Endothelial cell of umbilical vein (primary cell): Measurements from ENCODE around the gene CLOCK. TPM values are rescaled to one million over a fixed set of nuclear protein-coding genes. Genes with fewer than 3 reads are reported as not detected.

Source experiments
- BruUV-seq: library from RNA; stranded (reverse); fragments of 400-500 nt; replicated peaks from 2 replicates; lab custom pipeline; 2021; lab: Mats Ljungman, UMichigan
- CTCF ChIA-PET: fragments of 300-600, 350-600 bp; sonication (Branson Sonifier 250); formaldehyde crosslinking; loops from one replicate; lab custom pipeline; 2021; ENCODE audit warnings: antibody characterized with exemption, inconsistent platforms; lab: Charles Lee
- POLR2A ChIA-PET: fragments of 300-600, 350-600 bp; sonication (Branson Sonifier 250); formaldehyde crosslinking; loops from one replicate; lab custom pipeline; 2021; ENCODE audit warnings: antibody characterized with exemption, inconsistent platforms; lab: Charles Lee
- DNase-seq: peaks from one replicate; pipeline ENCODE4 v3.0.0-alpha.2; 2011; ENCODE audit warnings: low read depth, low spot score
- FAIRE-seq: peaks from 2 replicates; lab custom pipeline; 2011; peaks lifted over from hg19 to GRCh38; lab: Jason Lieb, UNC
- H2AFZ ChIP-seq: 2 replicates; pipeline ENCODE4 v1.6.0; 2012; ENCODE audit warnings: low read depth, low read length, control low read depth, inconsistent platforms
- H3K27ac ChIP-seq: 2 replicates; pipeline ENCODE4 v1.5.1; 2011; ENCODE audit warnings: low read depth, mild to moderate bottlenecking, control low read depth, low read length, moderate library complexity; ENCODE audit not compliant: insufficient read depth
- H3K27me3 ChIP-seq, 2 experiments: 2 replicates each; pipeline versions ENCODE4 v1.6.0 to v1.6.1; 2011; ENCODE audit warnings: low read length in 2 of 2, mixed read lengths in 1 of 2; ENCODE audit not compliant: control insufficient read depth in 2 of 2, insufficient read depth in 2 of 2
- H3K36me3 ChIP-seq, 2 experiments: 2 replicates in 1 of 2; 3 replicates in 1 of 2; pipeline ENCODE4 v1.5.1; 2011; ENCODE audit warnings: low read length in 2 of 2, mild to moderate bottlenecking in 1 of 2, moderate library complexity in 1 of 2; ENCODE audit not compliant: control insufficient read depth in 2 of 2, insufficient read depth in 2 of 2; ENCODE audit errors: extremely low read depth in 1 of 2
- H3K4me1 ChIP-seq: 3 replicates; pipeline ENCODE4 v1.5.1; 2011; ENCODE audit warnings: mild to moderate bottlenecking, low read length; ENCODE audit not compliant: control insufficient read depth, insufficient read depth; ENCODE audit errors: extremely low read depth
- H3K4me2 ChIP-seq: 2 replicates; pipeline ENCODE4 v1.6.1; 2011; ENCODE audit warnings: low read length, control low read depth, mixed read lengths; ENCODE audit not compliant: insufficient read depth
- H3K4me3 ChIP-seq, 3 experiments: fragments of 200-600 bp in 1 of 3; sonication (generic), shearing (Covaris generic) in 1 of 3; replicated peaks in 1 of 3; 2 replicates each; pipeline ENCODE4 v1.5.1; 2011 to 2016; ENCODE audit warnings: control low read depth in 3 of 3, low read length in 3 of 3, mild to moderate bottlenecking in 2 of 3, inconsistent platforms in 1 of 3, low read depth in 1 of 3, moderate library complexity in 1 of 3; ENCODE audit not compliant: insufficient read depth in 1 of 3
- H3K79me2 ChIP-seq: 2 replicates; pipeline ENCODE4 v1.6.0; 2012; ENCODE audit warnings: low read length, inconsistent platforms; ENCODE audit not compliant: control insufficient read depth, insufficient read depth
- H3K9ac ChIP-seq: replicated peaks from 2 replicates; pipeline ENCODE3; 2011; ENCODE audit warnings: low read length, control low read depth; ENCODE audit not compliant: insufficient read depth; ENCODE audit errors: extremely low read depth
- H3K9me1 ChIP-seq: replicated peaks from 3 replicates; pipeline ENCODE4 v1.6.0; 2011; ENCODE audit warnings: mild to moderate bottlenecking, low read length; ENCODE audit not compliant: control insufficient read depth, insufficient read depth; ENCODE audit errors: extremely low read depth
- H3K9me3 ChIP-seq: replicated peaks from 2 replicates; pipeline ENCODE4 v1.5.1; 2012; ENCODE audit warnings: low read length, inconsistent platforms; ENCODE audit not compliant: control insufficient read depth, insufficient read depth
- H4K20me1 ChIP-seq: replicated peaks from 2 replicates; pipeline ENCODE3; 2011; ENCODE audit warnings: mild to moderate bottlenecking, low read length; ENCODE audit not compliant: control insufficient read depth, insufficient read depth; ENCODE audit errors: extremely low read depth
- EZH2 ChIP-seq: IDR thresholded peaks from 2 replicates; pipeline ENCODE4 v1.6.1; 2012; ENCODE audit warnings: borderline replicate concordance, low read depth, mild to moderate bottlenecking, moderate library complexity, low read length, inconsistent platforms; ENCODE audit not compliant: severe bottlenecking
- FOS ChIP-seq: IDR thresholded peaks from 2 replicates; pipeline ENCODE4 v1.6.1; 2011; ENCODE audit warnings: mild to moderate bottlenecking, low read length, moderate library complexity, borderline replicate concordance; ENCODE audit not compliant: insufficient read depth
- GATA2 ChIP-seq: IDR thresholded peaks from 2 replicates; pipeline ENCODE4 v1.7.0; 2011; ENCODE audit warnings: low read depth, mild to moderate bottlenecking, moderate library complexity, mixed read lengths, low read length; ENCODE audit not compliant: insufficient read length, insufficient read depth
- JUN ChIP-seq: IDR thresholded peaks from 2 replicates; pipeline ENCODE4 v1.6.1; 2011; ENCODE audit warnings: borderline replicate concordance, low read depth; ENCODE audit not compliant: insufficient read length, insufficient read depth
- MYC ChIP-seq: IDR thresholded peaks from one replicate; pipeline ENCODE4 v1.6.1; 2011; ENCODE audit warnings: mild to moderate bottlenecking, low read depth, low read length
- POLR2A ChIP-seq: IDR thresholded peaks from 2 replicates; pipeline ENCODE4 v1.6.1; 2012; ENCODE audit warnings: low read depth, mild to moderate bottlenecking, control low read depth, low read length
- POLR2AphosphoS5 ChIP-seq: IDR thresholded peaks from 2 replicates; pipeline ENCODE4 v1.6.1; 2012; ENCODE audit warnings: low read depth, mild to moderate bottlenecking, control low read depth, low read length, moderate library complexity; ENCODE audit not compliant: insufficient read depth
- dilution Hi-C: fragments of 300-500 bp; cut with MboI; formaldehyde crosslinking; loops from one replicate; pipeline ENCODE4 v1.15.0; 2019; ENCODE audit warnings: low sequenced_read_pairs; ENCODE audit not compliant: extremely low pct_ligation_motif_present
- intact Hi-C: fragments of 100-400 bp; cut with micrococcal nuclease; formaldehyde crosslinking; loops from one replicate; pipeline ENCODE4 v1.10.0; 2022
- polyA plus RNA-seq, 4 experiments: library from polyadenylated mRNA; depleted of rRNA in 3 of 4; stranded (reverse) in 3 of 4; unstranded in 1 of 4; fragments of >200 nt; gene quantifications; 2 replicates each; pipeline versions ENCODE4 v1.2.1 to v1.2.3, GENCODE V29; 2011 to 2012; ENCODE audit warnings: missing spikeins in 1 of 4
- total RNA-seq: library from RNA; stranded (reverse); gene quantifications from 2 replicates; pipeline ENCODE4 v1.2.3, GENCODE V29; 2021
- TF ChIP-seq, protein P1 (sequence below): IDR thresholded peaks from 2 replicates; pipeline ENCODE4 v1.6.1; 2011; ENCODE audit not compliant: insufficient read depth, insufficient read length
- TF ChIP-seq, protein P2 (sequence below), 2 donors: IDR thresholded peaks; 1 replicate in 1 of 2; 2 replicates in 1 of 2; pipeline ENCODE4 v1.5.1; 2011; ENCODE audit warnings: low read length in 2 of 2, mild to moderate bottlenecking in 2 of 2, moderate library complexity in 2 of 2, control low read depth in 1 of 2, inconsistent platforms in 1 of 2, low read depth in 1 of 2; ENCODE audit not compliant: insufficient read depth in 1 of 2; ENCODE audit errors: extremely low read depth in 1 of 2

The CLOCK gene
- total and polyA plus RNA-seq, 2 donors (not counting 3 experiments of a cell fraction or from before 2014, with no cell fraction given) = 7.5 to 23.8 TPM

DNA sequence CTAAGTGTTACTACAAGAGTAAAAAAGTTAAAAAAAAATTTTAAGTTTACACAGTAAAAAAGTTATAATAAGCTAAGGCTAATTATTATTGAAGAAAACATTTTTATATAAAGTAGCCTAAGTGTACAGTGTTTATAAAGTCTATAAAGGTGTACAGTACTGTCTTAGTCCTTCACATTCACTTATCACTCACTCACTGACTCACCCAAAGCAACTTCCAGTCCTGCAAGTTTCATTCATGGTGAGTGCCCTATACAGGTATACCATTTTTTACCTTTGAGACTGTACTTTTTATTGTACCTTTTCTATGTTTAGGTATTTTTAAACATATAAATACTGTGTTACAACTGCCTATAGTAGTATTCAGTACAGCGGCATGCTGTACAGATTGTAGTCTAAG, 76.7 kb downstream of the CLOCK start:
- intact Hi-C loops = no loop called here
- Histone ChIP-seq H3K79me2 (no peaks in the 10 kb centered on the region), H3K4me3 (no peak overlapping the region), H3K27ac (no peak overlapping the region), H3K4me2 (no peak overlapping the region), H2AFZ (no peak overlapping the region), H4K20me1 (no peaks in the 10 kb centered on the region), H3K27me3 (no peaks in the 10 kb centered on the region), H3K36me3 (peaks cover 5 to 7% of the 10 kb centered on the region in 2 experiments), H3K9me1 (no peaks in the 10 kb centered on the region), H3K9ac (no peak overlapping the region), H3K9me3 (peaks cover 3% of the 10 kb centered on the region), H3K4me1 (no peaks in the 10 kb centered on the region)
- dilution Hi-C loops = no loop called here
- TF ChIP-seq JUN = no peak
- no peak for TF ChIP-seq GATA2
- TF ChIP-seq POLR2AphosphoS5 = no peak
- TF ChIP-seq EZH2 = no peak
- TF ChIP-seq, protein P1, sequence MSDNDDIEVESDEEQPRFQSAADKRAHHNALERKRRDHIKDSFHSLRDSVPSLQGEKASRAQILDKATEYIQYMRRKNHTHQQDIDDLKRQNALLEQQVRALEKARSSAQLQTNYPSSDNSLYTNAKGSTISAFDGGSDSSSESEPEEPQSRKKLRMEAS = no peak
- no peak for TF ChIP-seq FOS
- TF ChIP-seq, protein P2, sequence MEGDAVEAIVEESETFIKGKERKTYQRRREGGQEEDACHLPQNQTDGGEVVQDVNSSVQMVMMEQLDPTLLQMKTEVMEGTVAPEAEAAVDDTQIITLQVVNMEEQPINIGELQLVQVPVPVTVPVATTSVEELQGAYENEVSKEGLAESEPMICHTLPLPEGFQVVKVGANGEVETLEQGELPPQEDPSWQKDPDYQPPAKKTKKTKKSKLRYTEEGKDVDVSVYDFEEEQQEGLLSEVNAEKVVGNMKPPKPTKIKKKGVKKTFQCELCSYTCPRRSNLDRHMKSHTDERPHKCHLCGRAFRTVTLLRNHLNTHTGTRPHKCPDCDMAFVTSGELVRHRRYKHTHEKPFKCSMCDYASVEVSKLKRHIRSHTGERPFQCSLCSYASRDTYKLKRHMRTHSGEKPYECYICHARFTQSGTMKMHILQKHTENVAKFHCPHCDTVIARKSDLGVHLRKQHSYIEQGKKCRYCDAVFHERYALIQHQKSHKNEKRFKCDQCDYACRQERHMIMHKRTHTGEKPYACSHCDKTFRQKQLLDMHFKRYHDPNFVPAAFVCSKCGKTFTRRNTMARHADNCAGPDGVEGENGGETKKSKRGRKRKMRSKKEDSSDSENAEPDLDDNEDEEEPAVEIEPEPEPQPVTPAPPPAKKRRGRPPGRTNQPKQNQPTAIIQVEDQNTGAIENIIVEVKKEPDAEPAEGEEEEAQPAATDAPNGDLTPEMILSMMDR (IDR thresholded peaks at IDR 0.05; ENCODE audit: extremely low read depth in 1 of 2, insufficient read depth in 1 of 2, low read depth in 1 of 2, low read length in 2 of 2) = no peak
- no peak for TF ChIP-seq MYC
- TF ChIP-seq POLR2A = no peak
- ChIA-PET CTCF (interaction anchor here (2.2 kb wide), 1 partner anchor 9 kb away, joined by 6 read pairs; no protein-coding TSS in a partner anchor), POLR2A (no interaction called here)
- FAIRE-seq (no peak), DNase-seq (no peak)
- BruUV-seq = no TSS peak
